ENCODE measurements around the gene RBM20.
A peak's percentile ranks its signal among the peaks of the same experiment; 100 is the strongest.

RBM20 gene

DNA sequence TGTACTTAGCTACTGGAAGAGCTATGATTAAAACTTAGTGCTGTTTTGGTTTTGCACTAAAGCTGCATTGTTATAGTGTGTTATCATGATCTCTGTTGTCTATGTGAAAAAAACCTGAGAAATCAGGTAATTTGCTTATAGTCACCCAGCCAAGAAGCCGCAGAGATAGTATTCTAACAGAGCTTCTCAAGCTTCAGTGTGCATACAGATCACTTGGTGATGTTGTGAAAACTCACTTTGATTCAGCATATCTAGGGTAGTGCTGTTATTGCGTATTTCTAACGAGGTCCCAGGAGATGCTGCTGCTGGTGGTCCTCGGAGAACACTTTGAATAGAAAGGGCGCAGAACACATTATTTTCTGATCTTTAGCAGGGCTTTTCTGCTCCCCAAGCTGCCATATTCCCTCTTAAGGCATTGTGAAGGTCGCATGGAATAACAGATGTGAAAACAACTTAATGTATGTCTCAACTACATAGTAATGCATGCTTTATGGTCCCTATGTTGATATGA, 159.2 kb downstream of the RBM20 start:
- H2AFZ ChIP-seq (ENCODE audit: low read length), result 0 out of 2 replicates have a peak overlapping the region, but pooled peaks have one; percentile 12
- no peaks in the 10 kb centered on the region for H3K9me3 ChIP-seq (replicated peaks; ENCODE audit: insufficient read depth, low read length)
- no peak for DNase-seq
- H3K27me3 ChIP-seq (replicated peaks; ENCODE audit: insufficient read depth, low read length), result no peaks in the 10 kb centered on the region
- no peak for TF ChIP-seq EZH2 (optimal IDR thresholded peaks at IDR 0.05; ENCODE audit: low read depth, low read length)
- TF ChIP-seq, protein P1, sequence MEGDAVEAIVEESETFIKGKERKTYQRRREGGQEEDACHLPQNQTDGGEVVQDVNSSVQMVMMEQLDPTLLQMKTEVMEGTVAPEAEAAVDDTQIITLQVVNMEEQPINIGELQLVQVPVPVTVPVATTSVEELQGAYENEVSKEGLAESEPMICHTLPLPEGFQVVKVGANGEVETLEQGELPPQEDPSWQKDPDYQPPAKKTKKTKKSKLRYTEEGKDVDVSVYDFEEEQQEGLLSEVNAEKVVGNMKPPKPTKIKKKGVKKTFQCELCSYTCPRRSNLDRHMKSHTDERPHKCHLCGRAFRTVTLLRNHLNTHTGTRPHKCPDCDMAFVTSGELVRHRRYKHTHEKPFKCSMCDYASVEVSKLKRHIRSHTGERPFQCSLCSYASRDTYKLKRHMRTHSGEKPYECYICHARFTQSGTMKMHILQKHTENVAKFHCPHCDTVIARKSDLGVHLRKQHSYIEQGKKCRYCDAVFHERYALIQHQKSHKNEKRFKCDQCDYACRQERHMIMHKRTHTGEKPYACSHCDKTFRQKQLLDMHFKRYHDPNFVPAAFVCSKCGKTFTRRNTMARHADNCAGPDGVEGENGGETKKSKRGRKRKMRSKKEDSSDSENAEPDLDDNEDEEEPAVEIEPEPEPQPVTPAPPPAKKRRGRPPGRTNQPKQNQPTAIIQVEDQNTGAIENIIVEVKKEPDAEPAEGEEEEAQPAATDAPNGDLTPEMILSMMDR (IDR thresholded peaks at IDR 0.05; ENCODE audit: low read length), result no peak
- TF ChIP-seq EZH2phosphoT487 (IDR thresholded peaks at IDR 0.05; ENCODE audit: low read length), result no peak
- no peaks in the 10 kb centered on the region for H4K20me1 ChIP-seq (ENCODE audit: insufficient read depth, low read length)
- H3F3A ChIP-seq (ENCODE audit: insufficient read depth, low read length), result 0 out of 2 replicates have a peak, but pooled peaks cover 8% of the 10 kb centered on the region
- H3K79me2 ChIP-seq (ENCODE audit: low read length), result no peaks in the 10 kb centered on the region
- peak overlapping the region; percentile 46; the same call in 1 of the 2 replicates for H3K4me2 ChIP-seq (ENCODE audit: low read depth, low read length)
- H3K9ac ChIP-seq (ENCODE audit: low read length), result no peak overlapping the region
- H3K9me2 ChIP-seq (replicated peaks; ENCODE audit: insufficient read depth, low read length), result no peaks in the 10 kb centered on the region
- H3K4me1 ChIP-seq (ENCODE audit: low read length), result peaks cover 25% of the 10 kb centered on the region
- no peaks in the 10 kb centered on the region for H3K36me3 ChIP-seq (replicated peaks; ENCODE audit: insufficient read depth, low read length)
- H3K27ac ChIP-seq (ENCODE audit: low read length), result no peak overlapping the region
- H3K4me3 ChIP-seq (ENCODE audit: low read length), result no peak overlapping the region

DNA sequence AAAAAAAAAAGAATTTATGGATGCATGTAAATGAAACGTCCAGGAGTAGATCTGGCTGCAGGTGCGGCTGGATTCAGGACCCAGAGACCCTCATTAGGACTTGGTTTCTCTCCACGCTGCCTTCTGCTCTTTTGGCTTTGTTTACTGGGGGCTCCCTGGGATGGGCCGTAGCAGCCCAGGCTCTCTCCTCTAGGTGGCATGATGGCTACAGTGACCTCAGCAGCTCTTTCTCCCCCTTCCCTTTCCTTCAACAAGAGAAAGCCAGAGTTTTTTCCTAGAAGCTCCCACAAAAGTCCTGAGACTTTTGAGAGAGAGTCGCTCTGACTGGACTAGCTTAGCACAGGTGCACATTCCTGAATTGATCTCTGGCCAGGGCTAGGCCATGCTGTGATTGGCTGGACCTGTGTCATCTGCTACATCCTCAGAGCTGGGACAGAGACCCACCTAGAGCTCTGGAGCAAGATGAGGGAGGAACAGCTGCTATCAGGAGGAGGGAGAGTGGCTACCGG, 159.7 kb downstream of the RBM20 start:
- Histone ChIP-seq H3K36me3 (replicated peaks; ENCODE audit: insufficient read depth, low read length) (no peaks in the 10 kb centered on the region), H3K4me2 (ENCODE audit: low read depth, low read length) (peak overlapping the region; percentile 46; the same call in 1 of the 2 replicates), H3K27ac (ENCODE audit: low read length) (no peak overlapping the region), H3K4me3 (ENCODE audit: low read length) (no peak overlapping the region), H3K27me3 (replicated peaks; ENCODE audit: insufficient read depth, low read length) (no peaks in the 10 kb centered on the region), H3F3A (ENCODE audit: insufficient read depth, low read length) (0 out of 2 replicates have a peak, but pooled peaks cover 8% of the 10 kb centered on the region), H3K9ac (ENCODE audit: low read length) (peak overlapping the region; percentile 19; the same call in 1 of the 2 replicates), H3K9me2 (replicated peaks; ENCODE audit: insufficient read depth, low read length) (no peaks in the 10 kb centered on the region), H4K20me1 (ENCODE audit: insufficient read depth, low read length) (no peaks in the 10 kb centered on the region), H2AFZ (ENCODE audit: low read length) (peak overlapping the region; percentile 93), H3K79me2 (ENCODE audit: low read length) (no peaks in the 10 kb centered on the region), H3K9me3 (replicated peaks; ENCODE audit: insufficient read depth, low read length) (no peaks in the 10 kb centered on the region), H3K4me1 (ENCODE audit: low read length) (peaks cover 25% of the 10 kb centered on the region)
- peak; percentile 38 for DNase-seq
- TF ChIP-seq, protein P1 (IDR thresholded peaks at IDR 0.05; ENCODE audit: low read length), result peak; percentile 82
- no peak for TF ChIP-seq EZH2phosphoT487 (IDR thresholded peaks at IDR 0.05; ENCODE audit: low read length)

DNA sequence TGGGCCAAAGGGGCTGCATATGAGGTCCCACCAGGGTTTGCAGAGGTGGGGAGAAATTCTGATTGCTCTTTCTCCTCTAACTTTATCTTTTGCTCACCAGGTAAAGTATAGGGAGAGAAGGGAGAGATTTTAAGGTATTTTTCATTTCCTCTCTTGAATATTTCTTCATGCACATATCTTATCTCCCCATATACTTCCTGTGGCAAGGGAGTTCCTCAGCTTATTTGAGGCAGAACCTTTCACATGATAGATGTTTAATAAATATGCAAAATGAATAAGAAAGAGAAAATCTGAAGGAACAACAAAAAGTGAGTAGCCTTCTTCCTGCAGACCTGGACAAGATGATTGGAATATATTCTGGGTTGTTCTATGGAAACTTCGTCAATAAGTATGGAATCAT, 160.2 kb downstream of the RBM20 start:
- Histone ChIP-seq H3F3A (ENCODE audit: insufficient read depth, low read length) (0 out of 2 replicates have a peak, but pooled peaks cover 8% of the 10 kb centered on the region), H3K4me1 (ENCODE audit: low read length) (peaks cover 25% of the 10 kb centered on the region), H3K27ac (ENCODE audit: low read length) (no peak overlapping the region), H3K4me2 (ENCODE audit: low read depth, low read length) (peak overlapping the region; percentile 46; the same call in 1 of the 2 replicates), H3K9ac (ENCODE audit: low read length) (no peak overlapping the region), H3K79me2 (ENCODE audit: low read length) (no peaks in the 10 kb centered on the region), H3K9me2 (replicated peaks; ENCODE audit: insufficient read depth, low read length) (no peaks in the 10 kb centered on the region), H3K36me3 (replicated peaks; ENCODE audit: insufficient read depth, low read length) (no peaks in the 10 kb centered on the region), H4K20me1 (ENCODE audit: insufficient read depth, low read length) (no peaks in the 10 kb centered on the region), H3K4me3 (ENCODE audit: low read length) (no peak overlapping the region), H2AFZ (ENCODE audit: low read length) (peak overlapping the region; percentile 93), H3K9me3 (replicated peaks; ENCODE audit: insufficient read depth, low read length) (no peaks in the 10 kb centered on the region), H3K27me3 (replicated peaks; ENCODE audit: insufficient read depth, low read length) (no peaks in the 10 kb centered on the region)
- DNase-seq, result no peak
- TF ChIP-seq, protein P1 (IDR thresholded peaks at IDR 0.05; ENCODE audit: low read length), result no peak
- no peak for TF ChIP-seq EZH2 (optimal IDR thresholded peaks at IDR 0.05; ENCODE audit: low read depth, low read length)
- TF ChIP-seq EZH2phosphoT487 (IDR thresholded peaks at IDR 0.05; ENCODE audit: low read length), result no peak

All from MM.1S (cell line).